Left colon (tissue), 2 donors: ENCODE measurements around the gene SELENOT. TPM values are rescaled to one million over a fixed set of nuclear protein-coding genes. Genes with fewer than 3 reads are reported as not detected.
"Not testable (repeated sequence)": the region's sequence is repeated elsewhere in the genome, so short reads cannot be mapped to it uniquely, and the experiment has no call there.

ENCODE experiments used
- ATAC-seq: fragments of 200-7000 bp; cut with Tn5 transposase; one replicate; pipeline ENCODE4 v1.9.1; 2020; ENCODE audit warnings: mild to moderate bottlenecking, moderate library complexity
- DNase-seq, 2 donors: peaks; one replicate each; pipeline ENCODE4 v3.0.0-alpha.2; 2020
- intact Hi-C, 2 donors: fragments of 100-400 bp; cut with DNase I in 1 of 2; cut with micrococcal nuclease in 1 of 2; formaldehyde crosslinking; loops; one replicate each; pipeline versions ENCODE4 v1.11.2 to v1.14.0; 2022; cut with DNase I, micrococcal nuclease
- long read RNA-seq: library from polyadenylated mRNA; unstranded; transcript quantifications from one replicate; pipeline ENCODE4 v2.0.0, GENCODE V29; 2021
- total RNA-seq, 2 donors: library from RNA; stranded (reverse); fragmentation: NEBNext Ultra II Directional; extraction: Animal tissue kit (Norgen Biotek cat#: 25700); gene quantifications; one replicate each; pipeline ENCODE4 v1.2.1, GENCODE V29; 2021
- donor health status: DM: no; HTN: no; CAD: no.
- donor health status: DM: yes; HTN: yes; CAD: no.

The SELENOT gene
- 100 to 1,000 TPM in 1 of 2 donors, 10 to 100 TPM in 1; 90.9 to 100 TPM for total RNA-seq
- long read RNA-seq, transcript SELENOT-202 (6 exons, 3,469 nt), result major isoform, 116 of 124 reads
- long read RNA-seq, partial matches to known transcripts, result 0 of 124 reads
- long read RNA-seq, other reads (novel, unspliced or antisense), result 4 of 124 reads

DNA sequence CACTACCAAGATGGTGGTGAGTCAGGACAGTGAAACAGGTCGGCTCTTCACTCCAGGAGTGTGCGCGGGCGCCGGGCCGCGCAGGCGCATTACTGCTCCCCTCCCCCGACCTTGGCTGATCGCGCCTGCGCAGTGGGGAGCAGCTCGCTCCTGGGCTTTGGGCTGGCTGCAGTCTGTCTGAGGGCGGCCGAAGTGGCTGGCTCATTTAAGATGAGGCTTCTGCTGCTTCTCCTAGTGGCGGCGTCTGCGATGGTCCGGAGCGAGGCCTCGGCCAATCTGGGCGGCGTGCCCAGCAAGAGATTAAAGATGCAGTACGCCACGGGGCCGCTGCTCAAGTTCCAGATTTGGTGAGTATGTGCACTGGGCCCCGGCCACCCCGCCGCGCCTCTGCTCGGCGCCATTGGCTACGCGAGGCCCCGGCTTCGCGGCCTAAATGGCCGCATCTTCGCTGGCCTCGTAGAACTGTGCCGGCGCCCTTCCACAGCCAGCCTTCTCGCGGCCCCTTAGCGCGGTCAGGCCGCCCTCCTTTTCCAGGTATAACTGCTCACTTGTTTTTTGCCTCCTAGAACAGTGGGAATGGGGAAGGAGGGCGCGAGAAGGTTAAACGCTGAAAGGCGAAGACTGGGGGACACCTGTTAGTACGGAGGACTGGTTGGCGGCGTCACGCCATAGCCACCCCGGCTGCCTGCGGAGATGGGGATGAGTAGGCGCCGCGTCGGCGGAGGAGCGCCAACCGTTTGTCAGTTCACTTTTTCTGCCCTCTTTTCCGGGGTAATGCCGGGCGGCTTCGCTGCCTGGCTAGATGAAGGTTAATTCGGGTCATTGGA, at the start of gene SELENOT:
Gene SELENOT, plus strand, starts transcription at position 169 of the 827 bp plus-strand sequence. Its CDS starts 42 bp downstream, at position 211.
- ATAC-seq (peak; percentile 93), DNase-seq (peak; percentile 91 to 94)
- intact Hi-C loops, result no loop called here

- ATAC-seq, result no peak
- intact Hi-C loops, result no loop called here
- no peak for DNase-seq
Measured at GRCh38 chr3:150555859-150556436, 47.2 kb upstream of the SELENOT start.

DNA sequence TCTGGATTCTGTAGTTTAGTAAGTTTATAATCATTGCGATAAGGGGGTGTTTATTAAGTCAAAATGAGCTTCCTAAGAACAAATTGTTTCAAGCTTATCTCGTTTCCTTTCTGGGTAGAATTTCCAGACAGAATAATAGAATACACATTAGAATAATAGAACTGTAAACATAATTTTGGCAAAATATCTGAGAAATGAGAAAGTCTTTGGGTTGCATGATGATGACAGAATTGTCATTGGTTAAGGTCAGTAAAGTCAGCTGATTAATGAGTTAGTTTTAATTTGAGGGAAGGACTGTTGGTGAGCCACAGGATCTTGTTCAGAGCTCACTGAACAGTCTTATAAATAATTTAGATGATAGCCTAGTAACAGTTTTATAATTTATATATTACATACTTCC, 46.3 kb upstream of the SELENOT start:
- DNase-seq (no peak), ATAC-seq (no peak)
- intact Hi-C loops, result no loop called here

DNA sequence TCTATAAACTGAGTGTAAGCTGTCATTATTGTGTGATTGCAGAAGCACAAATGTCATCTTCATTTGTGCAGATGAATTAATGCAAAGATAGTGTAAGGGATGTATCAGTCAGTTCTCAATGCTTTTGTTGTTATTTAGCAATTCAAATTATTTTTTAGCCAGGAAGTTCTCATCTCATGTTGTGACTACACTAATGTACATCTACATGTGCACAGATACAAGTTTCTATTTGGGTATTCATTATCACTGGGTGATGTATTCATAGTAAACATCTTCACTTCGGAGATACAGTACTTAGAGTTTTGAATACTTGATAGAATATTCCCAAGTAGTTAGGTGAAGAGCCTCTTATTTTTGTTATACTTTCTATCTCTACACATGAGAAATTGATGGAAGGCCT, 45.4 kb upstream of the SELENOT start:
- no peak for ATAC-seq
- intact Hi-C loops, result no loop called here
- no peak for DNase-seq

GRCh38 chr3:150564243-150564642, 38.9 kb upstream of the SELENOT start:
- intact Hi-C loops, result no loop called here
- ATAC-seq (no peak), DNase-seq (no peak)

DNA sequence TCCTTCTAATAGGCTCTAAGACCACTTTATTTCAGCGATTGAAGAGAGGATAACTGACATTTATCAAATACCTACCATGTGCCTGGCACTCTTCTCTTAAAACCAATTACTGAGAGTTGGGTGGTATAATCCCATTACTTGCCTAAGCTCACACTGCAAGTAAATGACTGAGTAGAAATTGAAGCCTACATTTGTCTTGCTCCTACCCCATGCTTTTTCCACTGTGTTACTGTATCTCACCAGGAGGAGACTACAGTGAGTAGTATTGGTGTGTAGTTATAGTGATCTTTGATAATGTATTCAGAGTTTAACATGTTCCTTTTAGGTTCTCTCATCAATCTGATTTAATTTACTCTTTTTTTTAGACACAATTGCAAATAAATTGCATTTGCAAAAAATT, 35.8 kb upstream of the SELENOT start:
- intact Hi-C loops, result no loop called here
- ATAC-seq (no peak), DNase-seq (no peak)

DNA sequence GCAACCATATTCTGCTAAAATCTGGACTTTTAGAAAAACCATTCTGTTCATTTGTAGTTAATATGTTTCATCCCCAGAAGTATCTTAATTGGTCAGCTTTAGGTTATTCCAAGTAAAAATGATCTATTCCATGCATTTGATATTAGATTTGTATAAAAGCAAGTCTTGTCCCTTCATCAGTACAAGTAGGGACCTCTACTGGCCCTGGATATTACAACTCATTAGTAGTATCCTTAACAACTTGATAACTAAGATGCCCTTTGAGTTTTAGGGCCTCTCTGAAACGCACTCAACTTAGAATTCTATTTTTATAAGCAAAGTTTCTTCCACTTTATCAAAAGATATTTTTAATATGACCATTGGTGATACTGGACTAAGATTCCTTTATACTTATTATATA, 25.3 kb upstream of the SELENOT start:
- DNase-seq (no peak), ATAC-seq (no peak)
- intact Hi-C loops, result no loop called here

DNA sequence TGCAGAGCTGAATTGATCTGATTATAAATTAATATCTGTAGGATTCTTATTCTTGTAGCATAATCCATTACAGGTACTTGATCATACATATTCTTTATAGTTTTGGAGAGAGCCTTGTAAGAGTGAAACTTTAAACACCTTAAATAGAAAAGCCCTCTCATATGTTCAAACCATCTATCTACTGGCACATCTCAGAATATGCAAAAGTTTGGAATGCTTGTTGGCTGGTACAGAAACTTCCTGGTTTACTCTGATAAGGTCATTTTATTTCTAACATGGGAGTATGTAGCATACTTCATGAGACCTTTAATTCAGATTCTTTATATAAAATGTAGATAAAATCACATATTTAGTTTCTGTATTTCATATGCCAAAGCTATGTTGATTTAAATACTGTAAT, 21.9 kb upstream of the SELENOT start:
- intact Hi-C loops, result no loop called here

GRCh38 chr3:150582620-150583019, 20.5 kb upstream of the SELENOT start:
- ATAC-seq (no peak), DNase-seq (no peak)
- intact Hi-C loops, result no loop called here

More for the DNA sequence above, 21.9 kb upstream of the SELENOT start:
- no peak for ATAC-seq
- DNase-seq, result no peak

- DNase-seq (no peak), ATAC-seq (no peak)
- intact Hi-C loops, result no loop called here
Measured at GRCh38 chr3:150583028-150583427, 20.1 kb upstream of the SELENOT start.

DNA sequence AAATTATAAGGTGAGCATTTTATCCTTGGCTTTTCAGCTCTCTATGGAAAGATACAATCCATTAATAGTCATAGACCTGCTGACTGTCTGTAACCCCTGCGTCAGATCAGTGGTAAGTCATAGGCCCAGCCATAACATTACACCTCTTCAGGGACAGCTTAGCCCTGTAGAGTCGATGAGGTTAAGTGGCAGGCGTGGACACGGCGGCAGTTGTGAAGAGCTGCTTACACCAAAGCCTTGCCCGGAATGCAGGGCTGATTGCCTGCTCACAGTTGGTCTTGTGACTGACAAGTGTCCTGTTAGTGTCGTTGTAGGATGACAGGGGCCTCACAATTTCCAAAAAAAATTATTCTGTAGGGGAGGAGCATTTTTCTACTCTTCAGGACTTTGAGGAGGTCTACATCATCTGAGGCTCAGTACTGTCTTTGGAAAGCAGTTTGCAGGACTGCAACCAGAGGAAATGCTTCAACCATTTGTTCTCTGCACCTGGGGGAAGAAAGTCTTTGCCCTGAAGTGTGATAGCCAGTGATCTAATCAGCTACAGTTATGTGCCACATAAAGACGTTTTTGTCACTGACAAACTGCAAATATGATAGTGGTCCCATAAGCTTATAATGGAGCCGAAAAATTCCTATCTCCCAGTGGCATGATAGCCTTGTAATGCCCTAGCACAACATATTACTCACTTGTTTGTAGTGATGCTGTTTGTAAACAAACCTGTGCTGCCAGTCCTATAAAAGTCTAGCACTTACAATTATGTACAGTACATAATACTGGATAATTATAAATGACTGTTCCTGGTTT, 14.9 kb upstream of the SELENOT start:
- no peak for ATAC-seq
- intact Hi-C loops, result no loop called here
- DNase-seq, result no peak

GRCh38 chr3:150589759-150590158, 13.4 kb upstream of the SELENOT start:
- intact Hi-C loops, result no loop called here
- ATAC-seq (peak; percentile 67), DNase-seq (no peak)

- no peak for DNase-seq
- no peak for ATAC-seq
- intact Hi-C loops, result no loop called here
Measured at GRCh38 chr3:150594150-150594549, 9.0 kb upstream of the SELENOT start.

GRCh38 chr3:150597646-150598045, 5.5 kb upstream of the SELENOT start:
- intact Hi-C loops, result no loop called here
- DNase-seq, result no peak
- no peak for ATAC-seq

DNA sequence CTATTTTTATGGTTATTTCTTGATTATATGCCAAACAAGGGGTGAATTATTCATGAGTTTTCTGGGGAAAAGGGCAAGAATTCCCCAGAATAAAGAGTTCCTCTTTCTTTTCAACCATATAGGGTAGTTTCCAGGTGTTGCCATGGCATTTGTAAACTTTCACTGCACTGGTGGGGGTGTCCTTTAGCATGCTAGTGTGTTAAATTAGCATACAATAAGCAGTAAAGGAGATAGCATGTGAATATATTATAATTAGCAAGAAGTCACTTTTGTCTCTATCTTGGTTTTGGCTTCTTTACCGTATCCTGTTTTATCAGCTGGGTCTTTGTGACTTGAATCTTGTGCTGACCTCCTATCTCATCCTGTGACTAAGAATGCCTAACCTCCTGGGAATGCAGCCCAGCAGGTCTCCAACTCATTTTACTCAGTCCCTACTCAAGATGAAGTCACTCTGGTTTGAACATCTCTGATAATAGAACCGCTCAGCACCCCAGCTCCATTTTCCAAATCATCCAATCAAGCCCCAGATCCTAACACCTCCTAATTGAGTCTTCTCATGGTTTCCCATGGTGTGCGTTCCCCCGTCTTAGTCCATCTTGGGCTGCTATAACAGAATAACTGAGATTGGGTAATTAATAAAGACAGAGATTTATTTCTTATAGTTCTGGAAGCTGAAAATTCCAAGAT, 3.4 kb upstream of the SELENOT start:
- intact Hi-C loops, result no loop called here
- no peak for ATAC-seq

DNA sequence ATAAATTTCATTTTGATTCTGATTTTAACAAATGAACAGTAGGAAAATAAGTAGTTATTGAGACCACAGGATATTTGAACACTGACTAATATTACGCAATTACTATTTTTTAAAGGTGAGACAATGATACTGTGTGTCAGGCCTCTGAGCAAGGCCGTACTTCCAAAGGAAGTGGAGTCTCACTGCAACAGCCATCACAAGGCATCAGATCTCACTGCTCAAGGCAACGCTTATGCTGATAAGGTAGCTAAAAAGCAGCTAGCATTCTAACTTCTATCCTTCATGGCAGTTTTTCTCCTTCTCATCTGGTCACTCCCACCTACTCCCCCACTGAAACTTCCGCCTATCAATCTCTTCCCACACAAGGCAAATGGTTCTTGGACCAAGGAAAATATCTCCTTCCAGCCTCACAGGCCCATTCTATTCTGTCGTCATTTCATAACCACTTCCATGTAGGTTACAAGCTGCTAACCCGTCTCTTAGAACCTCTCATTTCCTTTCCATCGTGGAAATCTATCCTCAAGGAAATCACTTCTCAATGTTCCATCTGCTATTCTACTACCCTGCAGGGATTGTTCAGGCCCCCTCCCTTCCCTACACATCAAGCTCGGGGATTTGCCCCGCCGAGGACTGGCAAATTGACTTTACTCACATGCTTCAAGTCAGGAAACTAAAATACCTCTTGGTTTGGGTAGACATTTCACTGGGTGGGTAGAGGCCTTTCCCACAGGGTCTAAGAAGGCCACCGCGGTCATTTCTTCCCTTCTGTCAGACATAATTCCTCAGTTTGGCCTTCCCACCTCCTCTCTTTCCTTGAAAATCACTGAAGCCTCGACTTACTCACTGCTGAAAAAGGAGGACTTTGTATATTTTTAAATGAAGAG, 2.2 kb upstream of the SELENOT start:
- DNase-seq, intact Hi-C loops, ATAC-seq: not testable (repeated sequence)

More for the DNA sequence above, 3.4 kb upstream of the SELENOT start:
- DNase-seq, result no peak

GRCh38 chr3:150602426-150603152, 532 bp upstream of the SELENOT start:
- DNase-seq, result no peak

More at GRCh38 chr3:150602426-150603152, 532 bp upstream of the SELENOT start:
- intact Hi-C loops, result no loop called here
- ATAC-seq, result peak; percentile 25
